HepG2 (cell line): ENCODE results near the gene CDH13. TPM values are rescaled to one million over a fixed set of nuclear protein-coding genes. Genes with fewer than 3 reads are reported as not detected.

Source experiments
- ATAC-seq: fragments of 200-7000 bp; cut with Tn5 transposase; 3 replicates; pipeline ENCODE4 v1.9.1; 2020; ENCODE audit warnings: mild to moderate bottlenecking, moderate library complexity
- BruUV-seq: library from RNA; stranded (reverse); fragments of 400-500 nt; replicated peaks from 2 replicates; lab custom pipeline; 2021; lab: Mats Ljungman, UMichigan
- CTCF ChIA-PET: fragments of 300-600 bp; formaldehyde crosslinking; extraction: SDS; loops from one replicate; lab custom pipeline; 2021; ENCODE audit warnings: low total read pairs, inconsistent platforms, low intra/inter-chr PET ratio; lab: Yijun Ruan, JAX
- POLR2A ChIA-PET: fragments of 350-600 bp; sonication (Branson Sonifier 250); formaldehyde crosslinking; loops from one replicate; lab custom pipeline; 2020; ENCODE audit warnings: antibody characterized with exemption, inconsistent platforms; lab: Yijun Ruan, JAX
- DNase-seq: peaks from one replicate; pipeline ENCODE4 v3.0.0-alpha.2; 2015; ENCODE audit warnings: low spot score
- FAIRE-seq: peaks from 3 replicates; lab custom pipeline; 2011; peaks lifted over from hg19 to GRCh38; lab: Jason Lieb, UNC
- H2AFZ ChIP-seq: one replicate; pipeline ENCODE4 v1.6.1; 2011; ENCODE audit warnings: low read length, inconsistent platforms
- H3K27ac ChIP-seq: fragments of 300-600 bp; 3 replicates; pipeline ENCODE4 v1.8.0; 2011; ENCODE audit warnings: mixed run types, mild to moderate bottlenecking, mixed read lengths, low read length, inconsistent platforms; ENCODE audit not compliant: insufficient read depth; ENCODE audit errors: extremely low read length
- H3K27me3 ChIP-seq, 2 experiments: fragments of 200-600 bp in 1 of 2; 2 replicates in 1 of 2; 3 replicates in 1 of 2; pipeline versions ENCODE4 v1.6.0 to v1.8.0; 2011; ENCODE audit warnings: low read length in 2 of 2, mild to moderate bottlenecking in 2 of 2, moderate library complexity in 2 of 2, inconsistent platforms in 1 of 2; ENCODE audit not compliant: insufficient read depth in 2 of 2, control insufficient read depth in 1 of 2
- H3K36me3 ChIP-seq, 2 experiments: fragments of 200-600 bp in 1 of 2; replicated peaks in 1 of 2; 2 replicates in 1 of 2; 3 replicates in 1 of 2; pipeline versions ENCODE4 v1.5.1 to v1.8.0; 2011; ENCODE audit warnings: low read length in 2 of 2, inconsistent platforms in 1 of 2; ENCODE audit not compliant: insufficient read depth in 2 of 2, control insufficient read depth in 1 of 2
- H3K4me1 ChIP-seq: 2 replicates; pipeline ENCODE4 v1.5.1; 2012; ENCODE audit warnings: low read length, inconsistent platforms; ENCODE audit not compliant: insufficient read depth
- H3K4me2 ChIP-seq: 2 replicates; pipeline ENCODE4 v1.6.0; 2011; ENCODE audit warnings: low read depth, low read length, inconsistent platforms
- H3K4me3 ChIP-seq, 3 experiments: fragments of 200-600 bp in 1 of 3; sonication (generic), shearing (Covaris generic) in 1 of 3; replicated peaks in 1 of 3; 2 replicates each; pipeline ENCODE4 v1.5.1; 2011 to 2016; ENCODE audit warnings: low read length in 3 of 3, inconsistent platforms in 2 of 3, low read depth in 2 of 3, mild to moderate bottlenecking in 2 of 3, control low read depth in 1 of 3, mixed read lengths in 1 of 3; ENCODE audit not compliant: insufficient read depth in 1 of 3
- H3K79me2 ChIP-seq: one replicate; pipeline ENCODE4 v1.6.1; 2011; ENCODE audit warnings: low read length, inconsistent platforms; ENCODE audit not compliant: insufficient read depth
- H3K9ac ChIP-seq: 2 replicates; pipeline ENCODE4 v1.6.0; 2011; ENCODE audit warnings: mild to moderate bottlenecking, low read depth, low read length, inconsistent platforms; ENCODE audit not compliant: insufficient read depth
- H3K9me3 ChIP-seq: 2 replicates; pipeline ENCODE4 v1.5.1; 2012; ENCODE audit warnings: mild to moderate bottlenecking, low read length
- H4K20me1 ChIP-seq: 2 replicates; pipeline ENCODE4 v1.6.0; 2011; ENCODE audit warnings: inconsistent platforms, mild to moderate bottlenecking, low read length, moderate library complexity; ENCODE audit not compliant: insufficient read depth
- ARNTL ChIP-seq: sonication (generic); formaldehyde crosslinking; IDR thresholded peaks from 2 replicates; pipeline ENCODE4 v1.4.0; 2020; ENCODE audit warnings: mild to moderate bottlenecking, missing genetic modification reagents
- DNMT3B ChIP-seq: conservative IDR thresholded peaks from 2 replicates; pipeline ENCODE4 v1.6.1; 2016; ENCODE audit warnings: missing biosample characterization, control low read depth
- EP300 ChIP-seq, 3 experiments: sonication (generic) in 1 of 3; formaldehyde crosslinking in 1 of 3; IDR thresholded peaks; 2 replicates each; pipeline versions ENCODE4 v1.5.1 to v1.6.1; 2011 to 2020; ENCODE audit warnings: low read depth in 2 of 3, low read length in 2 of 3, borderline replicate concordance in 1 of 3, improper control_type of control experiment in 1 of 3, mild to moderate bottlenecking in 1 of 3, missing genetic modification reagents in 1 of 3, moderate library complexity in 1 of 3
- HMG20B ChIP-seq: conservative IDR thresholded peaks from 2 replicates; pipeline ENCODE4 v1.6.1; 2016; ENCODE audit warnings: missing genetic modification reagents, missing compliant biosample characterization
- MED13 ChIP-seq: sonication (generic); formaldehyde crosslinking; IDR thresholded peaks from 2 replicates; pipeline ENCODE4 v1.5.0; 2020; ENCODE audit warnings: missing genetic modification reagents
- MIER3 ChIP-seq: IDR thresholded peaks from 2 replicates; pipeline ENCODE4 v1.6.1; 2016; ENCODE audit warnings: missing compliant biosample characterization, borderline replicate concordance
- NCOA2 ChIP-seq: sonication (generic); formaldehyde crosslinking; IDR thresholded peaks from 2 replicates; pipeline ENCODE4 v1.8.0; 2022; ENCODE audit warnings: inconsistent platforms
- PATZ1 ChIP-seq: sonication (generic); formaldehyde crosslinking; IDR thresholded peaks from 2 replicates; pipeline ENCODE4 v1.4.0; 2020; ENCODE audit warnings: missing genetic modification reagents
- SIX1 ChIP-seq: sonication (generic); formaldehyde crosslinking; IDR thresholded peaks from 2 replicates; pipeline ENCODE4 v1.4.0; 2020; ENCODE audit warnings: missing genetic modification reagents, borderline replicate concordance
- XBP1 ChIP-seq: sonication (generic); formaldehyde crosslinking; IDR thresholded peaks from 2 replicates; pipeline ENCODE4 v1.5.0; 2020; ENCODE audit warnings: missing genetic modification reagents
- ZNF33B ChIP-seq: sonication (generic); formaldehyde crosslinking; IDR thresholded peaks from 2 replicates; pipeline ENCODE4 v1.5.1; 2020; ENCODE audit warnings: mild to moderate bottlenecking, missing genetic modification reagents
- WGBS: methylation state at CpG from one replicate; pipeline ENCODE4 v1.1.6; 2017; ENCODE audit warnings: low lambda C conversion rate; 5-methylcytosine and 5-hydroxymethylcytosine counted together
- in situ Hi-C: cut with HindIII; loops from 2 replicates; pipeline ENCODE4 v1.10.0; 2017; ENCODE audit warnings: low pct_unique_long_range_greater_than_20kb; ENCODE audit not compliant: extremely low pct_ligation_motif_present
- intact Hi-C: fragments of 100-400 bp; cut with micrococcal nuclease; formaldehyde crosslinking; loops from one replicate; pipeline ENCODE4 v1.10.0; 2022; ENCODE audit not compliant: unreplicated experiment
- polyA plus RNA-seq, 8 experiments: library from polyadenylated mRNA; depleted of rRNA in 3 of 8; stranded (reverse) in 7 of 8; unstranded in 1 of 8; fragments of >200 nt; fragmentation: Illumina TruSeq in 4 of 8; extraction: Trizol in 4 of 8; gene quantifications; 2 replicates each; pipeline versions ENCODE4 v1.2.1 to v1.2.3, GENCODE V29; 2011 to 2016; ENCODE audit warnings: low read depth in 4 of 8, missing spikeins in 1 of 8, mixed read lengths in 1 of 8; ENCODE audit not compliant: insufficient read depth in 1 of 8
- total RNA-seq, 5 experiments: library from RNA; depleted of rRNA; stranded (reverse); fragments of >200 nt; fragmentation: Illumina TruSeq; extraction: Trizol; gene quantifications; 2 replicates each; pipeline ENCODE4 v1.2.3, GENCODE V29; 2016; ENCODE audit warnings: low read depth in 1 of 5

CDH13 gene
- total and polyA plus RNA-seq, 2 of the 13 experiments (the other 11 are each of a cell fraction or from before 2014, with no cell fraction given): not detected

- TF ChIP-seq HMG20B (no peak), PATZ1 (CRISPR knock-in tag) (no peak)
- TF ChIP-seq, all 625 proteins: peak for 0
These were observed 1094.9 kb downstream of the CDH13 start (continued) for GRCh38 chr16:83721676-83722075.

DNA sequence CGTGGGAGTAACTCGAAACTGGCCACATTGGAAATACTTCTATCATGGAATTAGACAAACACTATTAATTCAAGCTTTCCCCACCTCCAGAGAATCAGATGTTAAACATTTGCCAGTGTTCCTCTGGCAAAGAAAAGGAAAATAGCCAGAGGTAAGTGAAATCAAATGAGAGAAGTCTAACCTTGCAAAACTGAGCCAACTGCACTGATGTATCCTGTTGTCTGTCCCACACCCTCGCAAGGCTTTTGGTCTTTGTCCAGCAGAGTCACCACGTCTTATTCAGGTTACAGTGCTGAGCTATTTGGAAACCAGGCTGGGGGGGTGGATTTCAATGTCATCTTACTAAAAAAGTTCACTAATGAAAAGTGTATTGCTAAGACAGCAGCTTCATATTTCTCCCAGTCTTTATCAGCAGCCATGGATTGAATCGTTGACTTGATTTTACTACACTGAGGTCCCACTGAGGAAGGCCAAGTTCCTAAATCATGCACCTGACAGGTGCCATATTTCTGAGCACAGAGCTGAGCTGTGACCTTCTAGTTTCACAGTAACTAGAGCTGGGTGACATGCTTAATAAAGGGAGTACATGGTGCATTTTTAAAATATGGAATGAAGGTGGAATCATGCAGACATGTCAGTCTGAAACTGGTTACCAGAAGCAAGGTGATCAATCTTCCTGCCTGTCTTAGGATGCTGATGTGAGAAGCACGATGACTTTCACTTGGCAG lies 1095.9 kb downstream of the CDH13 start:
- no TSS peak for BruUV-seq
- peaks cover 1 to 11% of the 10 kb centered on the region in 2 experiments; a peak in 3 of 5 replicates for H3K27me3 ChIP-seq
- CTCF ChIA-PET: no interaction called here
- FAIRE-seq: no peak
- no peak for ATAC-seq
- intact Hi-C loops: no loop called here
- H3K4me2 ChIP-seq: no peak overlapping the region
- POLR2A ChIA-PET: no interaction called here
- H3K79me2 ChIP-seq: no peaks in the 10 kb centered on the region
- TF ChIP-seq XBP1 (CRISPR knock-in tag) (no peak), ZNF33B (CRISPR knock-in tag) (no peak), ARNTL (no peak), MED13 (CRISPR knock-in tag) (no peak), SIX1 (CRISPR knock-in tag) (no peak), MIER3 (CRISPR knock-in tag) (no peak), NCOA2 (no peak), DNMT3B (CRISPR knock-in tag) (no peak), EP300 (IDR thresholded peaks at IDR 0.05; ENCODE audit: low read depth in 2 of 2, low read length in 2 of 2) (no peak), EP300 (CRISPR knock-in tag; IDR thresholded peaks at IDR 0.05; ENCODE audit: borderline replicate concordance) (no peak)
- under 1% methylated on average over 6 of the region's 6 CpGs for WGBS
- in situ Hi-C loops: no loop called here
- no peak overlapping the region for H3K4me3 ChIP-seq
- no peak overlapping the region for H2AFZ ChIP-seq
- DNase-seq: no peak
- no peak overlapping the region for H3K9ac ChIP-seq
- H3K36me3 ChIP-seq: no peaks in the 10 kb centered on the region
- H3K27ac ChIP-seq: no peak overlapping the region
- no peaks in the 10 kb centered on the region for H4K20me1 ChIP-seq
- H3K9me3 ChIP-seq: no peaks in the 10 kb centered on the region
- H3K4me1 ChIP-seq: no peaks in the 10 kb centered on the region
